ENCODE data around the gene CDC25B.
"Not testable (repeated sequence)": the region's sequence is repeated elsewhere in the genome, so short reads cannot be mapped to it uniquely, and the experiment has no call there.

The CDC25B gene

DNA sequence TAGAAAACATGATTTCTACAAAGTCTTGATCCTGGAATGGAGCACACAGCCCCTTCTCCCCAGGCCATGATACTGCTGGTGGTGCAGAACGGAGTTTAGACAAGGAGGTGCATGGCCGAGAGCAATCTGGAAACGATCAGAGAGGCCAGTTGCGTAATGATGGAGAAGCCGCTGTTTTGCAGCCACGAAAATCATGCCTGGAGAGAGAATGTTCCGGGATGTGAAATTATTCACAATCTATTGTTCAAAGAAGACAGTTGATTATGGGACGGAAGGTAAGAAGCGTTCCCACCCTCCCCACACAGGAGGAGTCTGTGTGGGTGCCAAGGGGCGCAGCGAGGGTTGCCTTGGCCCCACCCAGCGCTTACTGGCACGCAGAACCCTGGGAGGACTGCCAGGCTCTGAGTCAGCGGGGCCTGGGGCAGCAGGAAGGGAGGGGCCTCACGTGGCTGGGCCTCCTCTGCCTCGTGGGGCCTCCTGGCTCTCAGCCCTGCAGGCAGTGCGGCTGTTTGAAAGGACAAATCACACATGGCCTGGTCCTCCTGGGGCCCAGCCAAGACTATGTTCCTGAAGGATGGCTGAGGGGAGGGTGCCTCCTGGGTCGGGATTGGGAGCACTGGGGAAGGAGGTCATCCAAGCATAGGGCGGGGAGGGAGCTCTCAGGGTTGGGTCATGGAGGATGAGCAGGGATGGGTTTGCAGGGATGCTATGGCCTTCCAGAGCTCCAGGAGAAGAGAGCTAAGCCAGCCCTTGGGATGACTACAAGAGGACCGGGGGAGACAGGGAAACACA is 15.6 kb downstream of the CDC25B start:
- DNase-seq: peak; percentile 91

DNA sequence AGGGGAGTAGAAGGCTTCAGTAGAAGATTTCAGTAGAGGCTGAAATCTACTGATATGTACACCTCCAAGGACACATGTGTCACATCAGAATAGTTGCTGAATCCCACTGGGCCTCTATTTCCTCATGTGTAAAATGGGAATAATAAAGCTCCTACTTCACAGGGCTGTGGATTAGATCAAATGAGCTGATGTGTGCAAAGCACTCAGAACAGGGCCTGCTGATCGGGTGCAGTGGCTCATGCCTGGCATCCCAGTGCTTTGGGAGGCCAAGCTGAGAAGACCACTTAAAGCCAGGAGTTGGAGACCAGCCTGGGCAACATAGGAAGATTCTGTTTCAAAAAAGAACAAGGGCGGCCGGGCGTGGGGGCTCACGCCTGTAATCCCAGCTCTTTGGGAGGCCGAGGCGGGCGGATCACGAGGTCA is 16.2 kb downstream of the CDC25B start:
- DNase-seq: no peak

DNA sequence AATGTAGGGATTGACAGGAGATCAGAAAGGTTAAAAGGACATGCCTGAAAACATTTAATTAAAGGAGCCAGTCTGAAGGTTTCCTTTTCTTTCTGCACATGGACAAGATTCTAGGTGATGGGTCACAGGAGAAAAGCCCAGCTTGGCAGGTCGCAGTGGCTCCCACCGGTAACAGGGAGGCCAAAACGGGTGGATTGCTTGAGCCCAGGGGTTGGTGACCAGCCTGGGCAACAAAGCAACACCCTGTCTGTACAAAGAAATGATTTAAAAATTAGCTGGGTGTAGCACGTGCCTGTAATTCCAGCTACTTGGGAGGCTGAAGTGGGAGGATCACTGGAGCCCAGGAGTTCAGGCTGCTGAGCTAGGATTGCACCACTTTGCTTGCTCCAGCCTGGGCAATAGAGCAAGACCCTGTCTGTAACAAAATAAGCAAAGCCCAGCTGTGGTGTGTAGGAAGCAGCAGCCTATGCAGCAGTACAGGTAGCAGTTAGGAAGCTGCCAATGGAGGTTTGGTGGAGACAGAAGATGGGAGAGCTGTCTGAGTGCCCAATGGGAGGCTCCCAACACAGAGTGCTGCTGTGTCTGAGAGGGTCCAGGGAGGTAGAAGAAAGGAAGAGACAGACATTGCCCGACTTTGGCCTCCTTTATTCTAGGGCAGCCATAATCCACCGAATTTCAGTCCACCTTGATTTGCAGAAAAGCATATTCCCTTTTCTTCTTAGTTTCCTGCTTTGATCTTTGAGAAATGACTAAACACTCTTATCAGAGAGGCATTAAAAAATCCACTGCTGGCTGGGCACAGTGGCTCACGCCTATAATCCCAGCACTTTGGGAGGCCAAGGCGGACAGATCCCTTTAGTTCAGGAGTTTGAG is 17.1 kb downstream of the CDC25B start:
- no peak for DNase-seq

DNA sequence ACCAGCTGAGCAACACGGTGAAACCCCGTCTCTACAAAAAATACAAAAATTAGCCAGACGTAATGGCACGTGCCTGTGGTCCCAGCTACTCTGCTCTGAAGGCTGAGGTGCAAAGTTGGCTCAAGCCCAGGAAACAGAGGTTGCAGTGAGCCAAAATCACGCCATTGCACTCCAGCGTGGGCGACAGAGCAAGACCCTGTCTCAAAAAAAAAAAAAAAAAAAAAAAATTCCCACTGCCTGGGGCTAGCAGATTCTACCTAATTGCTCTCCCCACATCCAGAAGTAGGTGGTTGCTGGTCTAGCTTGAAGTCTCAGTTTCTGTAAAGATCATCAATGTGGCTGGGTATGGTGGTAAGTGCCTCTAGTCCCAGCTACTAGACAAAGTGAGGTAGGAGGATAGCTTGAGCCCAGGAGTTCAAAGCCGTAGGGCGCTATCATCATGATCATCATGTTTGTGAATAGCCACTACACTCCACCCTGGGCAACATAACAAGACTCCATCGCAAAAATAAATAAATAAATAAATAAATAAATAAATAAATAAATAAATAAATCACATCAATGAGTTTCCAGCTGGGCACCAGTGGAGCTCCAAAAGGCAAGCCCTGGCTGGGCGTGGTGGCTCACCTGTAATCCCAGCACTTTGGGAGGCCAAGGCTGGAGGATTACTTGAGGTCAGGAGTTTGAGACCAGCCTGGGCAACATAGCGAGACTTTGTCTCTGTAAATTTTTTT is 17.9 kb downstream of the CDC25B start:
- peak; percentile 31 for DNase-seq

DNA sequence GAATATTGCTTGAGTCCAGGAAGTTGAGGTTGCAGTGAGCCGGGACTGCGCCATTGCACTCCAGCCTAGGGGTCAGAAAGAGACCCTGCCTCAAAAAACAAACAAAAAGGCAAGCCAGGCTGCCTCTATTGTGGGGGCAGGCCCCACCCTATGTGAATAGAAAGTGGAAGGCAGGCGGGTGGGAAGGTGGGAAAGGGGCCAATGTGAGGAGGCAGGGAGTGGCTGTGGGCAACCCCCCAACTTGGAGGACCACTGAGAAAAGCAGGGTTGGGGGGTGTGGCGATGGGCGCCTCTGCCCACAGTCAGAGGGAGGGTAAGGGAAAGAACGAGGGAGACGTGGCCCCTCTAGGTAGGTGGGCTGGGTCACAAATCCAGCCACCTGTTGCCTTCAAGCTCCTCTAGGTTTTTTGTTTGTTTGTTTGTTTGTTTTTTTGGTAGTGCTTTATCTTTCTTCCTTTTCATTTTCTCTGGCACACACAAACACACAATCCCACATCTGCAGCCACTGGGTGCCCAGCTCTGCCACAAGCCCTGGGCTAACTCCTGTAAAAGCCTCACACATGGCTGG is 18.9 kb downstream of the CDC25B start:
- DNase-seq: no peak

DNA sequence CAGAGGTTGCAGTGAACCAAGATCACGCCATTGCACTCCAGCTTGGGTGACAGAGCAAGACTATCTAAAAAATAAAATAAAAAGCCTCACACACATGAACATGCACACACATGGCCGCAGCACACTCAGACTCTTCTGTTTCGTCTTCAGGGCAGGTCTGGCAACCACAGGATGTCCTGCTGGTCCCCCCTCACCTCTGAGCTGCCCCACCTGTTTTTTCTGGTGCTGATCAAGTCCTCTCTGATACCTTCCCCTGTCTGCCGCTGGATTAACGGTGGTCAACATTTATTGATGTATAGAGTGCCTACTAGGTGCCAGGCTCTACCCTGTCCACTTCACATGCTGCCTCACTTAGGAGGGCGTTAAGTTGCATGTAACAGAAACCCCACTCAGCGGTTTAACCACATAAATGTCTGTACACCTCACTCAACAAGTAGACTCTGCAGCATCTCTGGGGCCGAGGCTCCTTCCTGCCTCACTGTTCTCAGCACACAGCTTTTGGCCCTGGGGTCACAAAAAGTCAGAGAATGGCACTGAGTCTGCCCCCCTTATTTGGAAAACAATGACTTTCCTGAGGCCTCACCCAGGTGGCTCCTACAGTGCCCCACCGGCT is 19.7 kb downstream of the CDC25B start:
- DNase-seq: peak; percentile 55

DNA sequence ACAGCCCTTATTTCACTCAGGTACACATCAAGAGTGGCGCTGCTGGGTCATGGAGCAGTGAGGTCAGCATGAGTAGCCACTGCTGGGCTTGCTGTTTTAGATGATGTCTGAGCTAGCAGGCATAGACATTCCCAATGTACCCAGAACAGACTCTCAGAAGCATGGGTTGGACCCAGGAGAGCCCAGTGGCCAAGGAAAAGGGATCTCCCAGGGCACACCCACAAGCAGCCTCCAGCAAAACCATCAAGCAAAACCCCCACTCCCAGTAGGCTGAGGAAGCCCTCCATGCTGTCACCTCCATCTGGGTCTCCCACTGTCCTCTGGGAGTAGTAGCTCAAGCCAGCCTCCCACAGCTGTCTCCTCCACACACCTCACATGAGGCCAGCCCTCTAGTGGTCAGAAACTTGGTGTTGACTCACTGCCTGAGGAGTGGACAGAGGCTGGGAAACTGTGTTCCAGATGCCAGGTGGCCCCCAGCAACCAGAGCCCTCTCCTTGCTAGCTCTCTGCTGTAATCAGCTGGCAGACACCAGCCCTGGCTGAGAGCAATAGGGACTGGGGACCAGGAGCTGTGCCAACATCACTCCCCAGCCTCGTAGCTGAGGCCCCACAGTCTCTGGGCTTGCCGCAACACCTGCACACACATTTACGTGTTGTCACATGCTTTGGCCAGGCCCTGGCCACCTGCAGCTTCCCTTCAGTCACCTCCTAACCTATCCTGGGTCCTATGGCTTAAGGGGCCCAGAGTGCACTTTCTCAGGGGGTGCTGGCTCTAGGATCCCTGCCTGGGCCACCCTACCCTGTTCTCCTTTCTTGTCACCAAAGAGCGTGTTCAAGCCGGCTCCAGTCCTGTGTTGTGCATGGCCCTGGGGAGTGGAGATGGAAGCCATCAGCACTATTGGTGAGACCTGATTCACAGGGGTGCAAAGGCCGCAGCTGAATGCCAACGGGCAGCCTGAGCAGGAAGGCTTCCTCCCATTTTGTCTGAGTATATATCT is 22.3 kb downstream of the CDC25B start:
- DNase-seq: peak; percentile 39

DNA sequence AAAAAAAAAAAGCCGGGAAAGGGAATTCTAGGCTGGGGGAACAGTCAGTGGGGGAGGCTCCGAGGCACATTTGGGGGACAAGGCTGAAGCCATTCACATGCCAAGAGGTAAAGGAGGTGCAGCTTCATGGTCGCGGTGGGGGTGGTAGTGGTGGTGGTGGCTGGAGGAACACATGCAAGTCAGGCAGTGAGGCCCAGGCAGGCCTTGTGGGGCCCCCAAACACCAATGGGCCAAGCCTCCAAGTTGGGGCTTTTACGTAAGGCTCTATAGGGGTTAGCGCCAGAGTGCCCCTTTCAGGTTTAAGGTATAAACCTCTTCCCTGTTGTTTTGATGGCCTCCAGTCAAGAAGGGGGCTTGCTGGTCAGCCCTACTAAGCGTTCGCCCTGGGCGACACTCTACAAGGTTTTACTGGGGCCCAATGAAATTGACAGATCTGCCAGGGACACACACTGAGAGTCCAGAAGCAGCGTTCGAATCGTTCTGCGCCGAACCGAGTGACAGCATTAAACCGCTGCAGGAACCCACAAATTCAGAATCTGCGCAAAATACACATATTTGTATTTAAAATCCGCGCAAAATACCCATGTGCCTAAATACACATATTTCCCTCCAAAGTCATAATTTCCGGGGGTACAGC is 23.4 kb downstream of the CDC25B start:
- no peak for DNase-seq

DNA sequence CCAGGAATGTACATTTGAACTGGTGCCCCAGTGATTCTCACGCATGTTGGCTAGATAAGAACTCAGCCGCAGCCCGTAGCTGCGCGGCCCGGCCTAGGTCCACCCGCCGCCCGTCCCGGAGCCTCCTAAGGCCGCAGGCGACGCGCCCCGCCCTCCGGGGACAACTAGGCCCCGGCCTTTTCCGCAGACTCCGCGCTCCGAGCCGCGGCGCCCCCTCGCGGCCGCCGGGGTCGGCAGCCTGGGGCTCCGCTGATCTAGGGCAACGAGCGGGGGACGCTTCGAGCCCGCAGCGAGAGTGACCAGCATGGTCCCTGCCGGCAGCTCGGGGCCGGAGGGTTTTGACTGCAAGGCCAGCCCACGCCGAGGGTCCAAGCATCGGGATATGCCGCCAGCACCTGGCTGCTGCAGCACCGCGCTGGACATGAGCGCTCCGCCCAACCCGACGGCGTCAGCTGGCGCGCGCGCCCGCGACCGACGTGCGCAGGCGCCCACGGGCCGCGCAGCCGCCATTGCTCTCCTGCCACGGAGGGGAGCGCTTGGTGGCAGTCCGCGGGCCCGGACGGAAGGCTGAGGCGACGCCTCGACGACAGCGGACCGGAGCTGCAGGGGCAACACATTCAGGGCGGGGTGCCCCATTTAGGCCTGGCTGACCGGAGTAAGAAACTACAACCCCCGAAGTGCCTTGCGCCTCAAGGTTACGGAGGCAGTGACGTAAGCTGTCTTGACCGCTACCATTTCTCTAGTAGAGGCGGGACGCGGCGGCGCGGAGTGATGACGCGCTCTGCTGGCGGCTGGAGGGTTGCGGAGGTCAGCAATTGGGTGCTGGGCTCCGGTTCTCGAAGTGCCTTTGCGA is 24.2 kb downstream of the CDC25B start, which contains the start of gene AP5S1:
Gene AP5S1, plus strand, starts transcription at position 500 of the 853 bp plus-strand sequence. CDS start 1,571 bp downstream, outside the sequence.
- DNase-seq: peak; percentile 93

DNA sequence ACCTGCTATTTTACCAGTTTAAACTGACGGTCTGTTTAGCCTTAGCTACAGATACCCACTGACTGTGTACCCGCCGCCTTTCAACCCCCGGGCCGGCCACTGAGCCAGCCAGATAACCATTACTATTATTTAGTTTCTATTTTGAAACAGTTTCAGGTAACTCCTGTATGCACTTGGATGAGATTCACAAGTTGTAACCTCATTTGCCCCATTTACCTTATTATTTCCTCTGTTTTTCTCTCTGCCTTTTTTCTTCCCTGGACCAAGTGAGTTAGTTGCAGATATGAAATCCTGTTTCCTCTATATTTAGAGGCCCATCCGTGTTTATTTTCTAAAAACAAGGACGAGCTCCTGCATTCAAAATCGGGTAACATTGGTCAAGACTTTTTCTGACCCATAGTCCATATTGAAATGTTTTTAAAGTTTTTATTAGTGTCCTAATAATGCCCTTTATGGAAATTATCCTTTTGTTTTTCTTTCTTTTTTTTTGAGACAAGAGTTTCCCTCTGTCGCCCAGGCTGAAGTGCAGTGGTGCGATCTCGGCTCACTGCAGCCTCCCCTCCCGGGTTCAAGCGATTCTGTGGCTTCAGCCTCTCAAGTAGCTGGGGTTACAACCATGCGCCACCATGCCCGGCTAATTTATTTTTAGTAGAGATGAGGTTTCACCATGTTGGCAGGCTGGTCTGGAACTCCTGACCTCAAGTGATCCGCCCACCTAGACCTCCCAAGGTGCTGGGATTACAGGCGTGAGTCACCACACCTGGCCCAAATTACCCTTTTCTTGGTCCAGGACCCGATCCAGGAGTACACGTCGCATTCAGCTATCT is 25.0 kb downstream of the CDC25B start:
- DNase-seq: no peak

DNA sequence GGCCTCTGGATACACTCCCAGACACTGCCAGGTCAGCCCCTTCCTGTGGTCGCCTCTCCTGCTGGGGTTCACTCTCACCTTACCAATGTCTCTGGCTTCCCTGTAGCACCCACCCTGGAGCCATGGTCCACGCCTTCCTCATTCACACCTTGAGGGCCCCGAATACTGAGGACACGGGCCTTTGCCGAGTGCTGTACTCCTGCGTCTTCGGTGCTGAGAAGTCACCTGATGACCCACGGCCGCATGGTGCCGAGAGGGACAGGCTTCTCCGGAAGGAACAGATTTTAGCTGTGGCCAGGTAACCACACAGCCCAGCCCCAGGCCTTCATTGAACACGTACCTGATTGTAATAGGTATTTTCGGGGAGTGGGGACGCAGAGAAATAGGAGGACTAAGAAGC is 25.9 kb downstream of the CDC25B start:
- no peak for DNase-seq

DNA sequence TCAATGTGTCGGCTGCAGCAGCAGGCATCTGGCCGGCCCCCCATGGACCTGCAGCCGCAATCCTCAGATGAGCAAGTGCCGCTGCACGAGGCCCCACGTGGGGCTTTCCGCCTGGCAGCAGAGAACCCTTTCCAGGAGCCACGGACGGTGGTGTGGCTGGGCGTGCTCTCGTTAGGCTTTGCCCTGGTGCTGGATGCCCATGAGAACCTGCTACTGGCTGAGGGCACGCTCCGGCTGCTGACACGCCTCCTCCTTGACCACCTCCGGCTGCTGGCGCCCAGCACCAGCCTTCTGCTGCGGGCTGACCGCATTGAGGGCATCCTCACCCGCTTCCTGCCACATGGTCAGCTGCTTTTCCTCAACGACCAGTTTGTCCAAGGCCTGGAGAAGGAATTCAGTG is 27.8 kb downstream of the CDC25B start:
- DNase-seq: no peak

DNA sequence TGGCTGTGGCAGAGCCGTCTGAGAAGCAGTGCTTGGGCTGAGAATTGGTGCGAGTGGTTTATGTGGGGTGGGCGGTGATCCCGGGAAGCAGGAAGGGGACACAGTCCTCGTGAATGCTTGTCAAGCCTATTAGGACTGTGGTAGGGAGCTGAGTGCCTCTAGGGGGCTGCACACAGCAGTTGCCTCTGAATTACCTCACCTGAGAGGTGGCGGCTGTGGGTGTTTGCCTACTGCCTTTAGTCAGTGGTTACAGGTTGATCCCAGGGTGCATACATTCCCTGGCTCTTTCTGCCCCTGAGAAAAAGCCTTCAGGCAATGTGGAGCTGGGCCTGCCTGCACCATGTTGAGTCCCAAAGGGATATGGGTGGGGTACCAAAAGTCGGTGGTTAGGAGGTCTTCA is 29.4 kb downstream of the CDC25B start:
- no peak for DNase-seq

DNA sequence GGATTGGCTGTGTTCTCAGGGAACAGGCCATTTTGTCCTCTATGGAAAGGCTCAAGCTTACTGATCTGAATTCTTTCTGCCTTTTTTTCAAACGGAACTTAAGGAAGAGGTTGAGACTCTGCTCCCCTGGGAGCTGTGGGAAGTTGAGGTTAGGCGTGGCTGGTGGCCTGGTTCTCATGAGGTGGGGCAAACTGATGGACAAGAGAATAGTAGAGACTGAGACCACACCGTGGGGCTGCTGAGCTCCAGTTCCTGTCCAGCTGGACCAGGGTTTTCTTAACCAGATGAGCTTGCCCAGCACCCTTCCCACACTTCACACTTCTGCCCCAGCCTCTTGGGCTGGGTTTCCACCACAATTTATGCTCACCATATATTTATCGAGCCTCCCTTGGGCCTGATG is 30.3 kb downstream of the CDC25B start:
- no peak for DNase-seq

DNA sequence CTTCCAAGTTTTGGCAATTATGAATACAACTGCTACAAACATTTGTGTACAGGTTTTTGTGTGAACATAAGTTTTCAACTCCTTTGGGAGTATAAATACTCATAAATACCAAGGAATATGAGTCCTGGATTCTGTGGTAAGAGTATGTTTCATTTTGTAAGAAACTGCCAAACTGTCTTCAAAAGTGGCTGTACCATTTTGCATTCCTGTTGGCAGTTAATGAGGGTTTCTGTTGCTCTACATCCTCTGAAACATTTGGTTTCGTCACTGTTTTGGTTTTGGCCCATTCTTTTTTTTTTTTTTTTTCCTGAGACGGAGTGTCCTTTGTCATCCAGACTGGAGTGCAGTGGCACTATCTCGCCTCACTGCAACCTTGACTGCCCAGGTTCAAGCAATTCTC is 32.7 kb downstream of the CDC25B start:
- DNase-seq: no peak

DNA sequence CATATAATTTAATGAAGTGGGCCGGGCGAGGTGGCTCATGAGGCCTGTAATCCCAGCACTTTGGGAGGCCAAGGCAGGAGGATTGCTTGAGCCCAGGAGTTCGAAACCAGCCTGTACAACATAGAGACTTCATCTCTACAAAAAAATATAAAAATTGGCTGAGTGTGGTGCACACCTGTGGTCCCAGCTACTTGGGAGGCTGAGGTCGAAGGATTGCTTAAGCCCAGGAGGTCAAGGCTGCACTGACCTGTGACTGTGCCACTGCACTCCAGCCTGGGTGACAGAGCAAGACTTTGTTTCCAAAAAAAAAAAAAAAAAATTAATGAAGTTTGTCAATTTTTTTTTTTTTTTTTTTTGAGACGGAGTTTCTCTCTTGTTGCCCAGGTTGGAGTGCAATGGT is 33.8 kb downstream of the CDC25B start:
- DNase-seq: not testable (repeated sequence)

DNA sequence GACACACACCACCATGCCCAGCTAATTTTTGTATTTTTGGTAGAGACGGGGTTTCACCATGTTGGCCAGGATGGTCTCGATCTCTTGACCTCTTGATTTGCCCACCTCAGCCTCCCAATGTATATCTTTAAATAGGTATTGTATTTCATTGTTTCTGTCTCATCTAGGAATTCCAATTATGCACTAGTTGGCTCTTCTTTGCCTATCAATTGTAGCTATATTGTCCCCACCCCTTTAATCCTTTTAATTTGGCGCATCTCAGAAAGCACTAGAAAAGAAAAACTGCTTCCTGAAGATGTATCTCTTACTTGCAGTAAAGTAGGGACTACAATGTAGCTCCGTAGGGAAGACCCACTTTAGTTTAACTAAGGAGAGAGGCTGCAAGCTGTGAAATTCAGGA is 40.0 kb downstream of the CDC25B start:
- DNase-seq: no peak

DNA sequence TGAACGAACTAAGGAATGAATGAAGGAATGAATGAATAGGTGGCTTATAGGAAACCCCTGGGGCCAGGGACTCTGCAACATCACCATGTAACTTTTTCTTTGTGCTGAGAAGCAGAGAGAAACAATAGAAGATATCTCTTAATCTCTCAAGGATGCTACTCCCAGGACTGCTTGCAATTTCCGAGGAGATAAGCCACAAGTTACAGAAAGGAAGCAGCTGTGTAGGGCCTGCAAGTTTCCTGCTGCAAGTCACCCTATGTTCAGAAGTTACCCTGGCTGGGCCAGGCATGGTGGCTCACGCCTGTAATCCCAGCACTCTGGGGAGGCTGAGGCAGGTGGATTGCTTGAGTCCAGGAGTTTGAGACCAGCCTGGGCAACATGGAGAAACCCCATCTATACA is 43.2 kb downstream of the CDC25B start:
- no peak for DNase-seq

DNA sequence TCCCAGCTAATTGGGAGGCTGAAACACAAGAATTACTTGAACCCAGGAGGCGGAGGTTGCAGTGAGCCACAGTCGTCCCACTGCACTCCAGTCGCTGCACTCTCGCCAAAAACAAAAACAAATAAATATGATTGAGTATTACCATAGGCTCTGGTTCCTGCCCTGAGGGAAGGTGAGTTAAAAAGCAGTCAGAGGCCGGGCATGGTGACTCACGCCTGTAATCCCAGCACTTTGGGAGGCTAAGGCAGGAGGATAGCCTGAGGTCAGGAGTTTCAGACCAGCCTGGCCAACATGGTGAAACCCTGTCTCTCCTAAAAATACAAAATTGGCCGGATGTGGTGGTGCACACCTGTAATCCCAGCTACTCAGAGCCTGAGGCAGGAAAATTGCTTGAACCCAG is 44.1 kb downstream of the CDC25B start:
- DNase-seq: not testable (repeated sequence)

All from CD4-positive, alpha-beta T cell treated with Interleukin-21 for 1 hour (primary cell).